Measurements from ENCODE around the gene POLR2F. TPM values are rescaled to one million over a fixed set of nuclear protein-coding genes. Genes with fewer than 3 reads are reported as not detected.

Gene POLR2F
- total RNA-seq, 2 donors from 2014 or later = 48.1 to 95.1 TPM

- Mint-ChIP-seq H3K36me3 (ENCODE audit: low read depth) (no peaks in the 10 kb centered on the region), H3K27me3 (no peaks in the 10 kb centered on the region), H3K4me1 (no peaks in the 10 kb centered on the region), H3K4me3 (no peak overlapping the region), H3K27ac (no peak overlapping the region), H3K9me3 (no peaks in the 10 kb centered on the region)
- no peak for ATAC-seq (replicated peaks)
Measured at GRCh38 chr22:37990862-37991261, 37.4 kb downstream of the POLR2F start.

- no peak for ATAC-seq (replicated peaks)
- H3K36me3 Mint-ChIP-seq (ENCODE audit: low read depth) = no peaks in the 10 kb centered on the region
- no peaks in the 10 kb centered on the region for H3K9me3 Mint-ChIP-seq
- H3K4me3 Mint-ChIP-seq = no peak overlapping the region
- H3K4me1 Mint-ChIP-seq = no peaks in the 10 kb centered on the region
- H3K27me3 Mint-ChIP-seq = no peaks in the 10 kb centered on the region
- no peak overlapping the region for H3K27ac Mint-ChIP-seq
Measured at GRCh38 chr22:37991731-37992442, 38.4 kb downstream of the POLR2F start.

- Mint-ChIP-seq H3K4me3 (no peak overlapping the region), H3K36me3 (ENCODE audit: low read depth) (no peaks in the 10 kb centered on the region), H3K27ac (no peak overlapping the region), H3K4me1 (no peaks in the 10 kb centered on the region), H3K9me3 (no peaks in the 10 kb centered on the region), H3K27me3 (no peaks in the 10 kb centered on the region)
- no peak for ATAC-seq (replicated peaks)
Measured at GRCh38 chr22:37994049-37994448, 40.5 kb downstream of the POLR2F start.

GRCh38 chr22:37994982-37995381, 41.5 kb downstream of the POLR2F start:
- Mint-ChIP-seq H3K9me3 (no peaks in the 10 kb centered on the region), H3K36me3 (ENCODE audit: low read depth) (no peaks in the 10 kb centered on the region), H3K27ac (no peak overlapping the region), H3K4me1 (no peaks in the 10 kb centered on the region), H3K27me3 (no peaks in the 10 kb centered on the region), H3K4me3 (no peak overlapping the region)
- ATAC-seq (replicated peaks) = no peak

- Mint-ChIP-seq H3K27me3 (no peaks in the 10 kb centered on the region), H3K4me1 (no peaks in the 10 kb centered on the region), H3K9me3 (no peaks in the 10 kb centered on the region), H3K36me3 (ENCODE audit: low read depth) (no peaks in the 10 kb centered on the region), H3K4me3 (no peak overlapping the region), H3K27ac (no peak overlapping the region)
- no peak for ATAC-seq (replicated peaks)
Measured at GRCh38 chr22:37995460-37995859, 42.0 kb downstream of the POLR2F start.

- Mint-ChIP-seq H3K27me3 (no peaks in the 10 kb centered on the region), H3K9me3 (no peaks in the 10 kb centered on the region), H3K27ac (no peak overlapping the region)
Measured at GRCh38 chr22:37996079-37996478, 42.6 kb downstream of the POLR2F start.

GRCh38 chr22:37996515-37997246, 43.2 kb downstream of the POLR2F start:
- Mint-ChIP-seq H3K27me3 (no peaks in the 10 kb centered on the region), H3K4me1 (no peaks in the 10 kb centered on the region), H3K36me3 (ENCODE audit: low read depth) (no peaks in the 10 kb centered on the region), H3K27ac (peak overlapping the region; percentile 20), H3K4me3 (no peak overlapping the region), H3K9me3 (no peaks in the 10 kb centered on the region)
- ATAC-seq (replicated peaks) = no peak

More at GRCh38 chr22:37996079-37996478, 42.6 kb downstream of the POLR2F start:
- no peak for ATAC-seq (replicated peaks)
- Mint-ChIP-seq H3K36me3 (ENCODE audit: low read depth) (no peaks in the 10 kb centered on the region), H3K4me1 (no peaks in the 10 kb centered on the region), H3K4me3 (no peak overlapping the region)

GRCh38 chr22:37998543-37998942, 45.0 kb downstream of the POLR2F start:
- H3K36me3 Mint-ChIP-seq (ENCODE audit: low read depth) = no peaks in the 10 kb centered on the region
- no peaks in the 10 kb centered on the region for H3K4me1 Mint-ChIP-seq
- no peak overlapping the region for H3K4me3 Mint-ChIP-seq
- no peak for ATAC-seq (replicated peaks)
- H3K27ac Mint-ChIP-seq = no peak overlapping the region
- H3K9me3 Mint-ChIP-seq = no peaks in the 10 kb centered on the region
- no peaks in the 10 kb centered on the region for H3K27me3 Mint-ChIP-seq

- H3K27ac Mint-ChIP-seq = no peak overlapping the region
- no peak for ATAC-seq (replicated peaks)
- H3K4me3 Mint-ChIP-seq = no peak overlapping the region
- no peaks in the 10 kb centered on the region for H3K36me3 Mint-ChIP-seq (ENCODE audit: low read depth)
- no peaks in the 10 kb centered on the region for H3K27me3 Mint-ChIP-seq
- H3K4me1 Mint-ChIP-seq = no peaks in the 10 kb centered on the region
- H3K9me3 Mint-ChIP-seq = no peaks in the 10 kb centered on the region
Measured at GRCh38 chr22:37999236-37999635, 45.7 kb downstream of the POLR2F start.

- Mint-ChIP-seq H3K27ac (no peak overlapping the region), H3K9me3 (no peaks in the 10 kb centered on the region), H3K4me3 (no peak overlapping the region), H3K36me3 (ENCODE audit: low read depth) (no peaks in the 10 kb centered on the region), H3K27me3 (no peaks in the 10 kb centered on the region), H3K4me1 (no peaks in the 10 kb centered on the region)
- ATAC-seq (replicated peaks) = peak; percentile 78
Measured at GRCh38 chr22:37999640-38000272, 46.3 kb downstream of the POLR2F start.

- Mint-ChIP-seq H3K27ac (no peak overlapping the region), H3K9me3 (no peaks in the 10 kb centered on the region), H3K36me3 (ENCODE audit: low read depth) (no peaks in the 10 kb centered on the region), H3K27me3 (no peaks in the 10 kb centered on the region), H3K4me1 (peaks cover 5% of the 10 kb centered on the region), H3K4me3 (no peak overlapping the region)
- ATAC-seq (replicated peaks) = no peak
Measured at GRCh38 chr22:38005943-38006342, 52.4 kb downstream of the POLR2F start.

GRCh38 chr22:38006906-38007305, 53.4 kb downstream of the POLR2F start:
- Mint-ChIP-seq H3K27me3 (no peaks in the 10 kb centered on the region), H3K4me3 (no peak overlapping the region), H3K9me3 (no peaks in the 10 kb centered on the region), H3K4me1 (peaks cover 5% of the 10 kb centered on the region), H3K36me3 (ENCODE audit: low read depth) (no peaks in the 10 kb centered on the region), H3K27ac (no peak overlapping the region)
- no peak for ATAC-seq (replicated peaks)

GRCh38 chr22:38007330-38007902, 53.9 kb downstream of the POLR2F start:
- Mint-ChIP-seq H3K4me1 (peaks cover 5% of the 10 kb centered on the region), H3K27me3 (no peaks in the 10 kb centered on the region), H3K9me3 (no peaks in the 10 kb centered on the region), H3K4me3 (no peak overlapping the region), H3K27ac (no peak overlapping the region), H3K36me3 (ENCODE audit: low read depth) (no peaks in the 10 kb centered on the region)
- no peak for ATAC-seq (replicated peaks)

GRCh38 chr22:38009000-38009806, 55.7 kb downstream of the POLR2F start:
- no peak for ATAC-seq (replicated peaks)
- peaks cover 5% of the 10 kb centered on the region for H3K4me1 Mint-ChIP-seq
- no peaks in the 10 kb centered on the region for H3K9me3 Mint-ChIP-seq
- no peak overlapping the region for H3K4me3 Mint-ChIP-seq
- H3K27ac Mint-ChIP-seq = no peak overlapping the region
- H3K27me3 Mint-ChIP-seq = no peaks in the 10 kb centered on the region
- H3K36me3 Mint-ChIP-seq (ENCODE audit: low read depth) = no peaks in the 10 kb centered on the region
